Esophagus muscularis mucosa (tissue), 3 donors: ENCODE data around the gene EDC4.

ENCODE experiments used
- POLR2A ChIP-seq: fragments of 450-650 bp; IDR thresholded peaks from one replicate; pipeline ENCODE4 v1.6.1; 2017; ENCODE audit warnings: antibody characterized with exemption, moderate library complexity, mild to moderate bottlenecking, low read depth
- POLR2AphosphoS5 ChIP-seq, 2 donors: sonication (generic); formaldehyde crosslinking; IDR thresholded peaks; one replicate each; pipeline ENCODE4 v1.6.1; 2017; ENCODE audit warnings: antibody characterized with exemption in 2 of 2
- TF ChIP-seq, protein P1 (sequence below), 3 experiments: fragments of 200-600 bp in 2 of 3; fragments of 450-650 bp in 1 of 3; sonication (generic) in 2 of 3; IDR thresholded peaks; one replicate each; pipeline ENCODE4 v1.5.1; 2017 to 2019; ENCODE audit warnings: antibody characterized with exemption in 3 of 3, mild to moderate bottlenecking in 2 of 3, moderate library complexity in 1 of 3

DNA sequence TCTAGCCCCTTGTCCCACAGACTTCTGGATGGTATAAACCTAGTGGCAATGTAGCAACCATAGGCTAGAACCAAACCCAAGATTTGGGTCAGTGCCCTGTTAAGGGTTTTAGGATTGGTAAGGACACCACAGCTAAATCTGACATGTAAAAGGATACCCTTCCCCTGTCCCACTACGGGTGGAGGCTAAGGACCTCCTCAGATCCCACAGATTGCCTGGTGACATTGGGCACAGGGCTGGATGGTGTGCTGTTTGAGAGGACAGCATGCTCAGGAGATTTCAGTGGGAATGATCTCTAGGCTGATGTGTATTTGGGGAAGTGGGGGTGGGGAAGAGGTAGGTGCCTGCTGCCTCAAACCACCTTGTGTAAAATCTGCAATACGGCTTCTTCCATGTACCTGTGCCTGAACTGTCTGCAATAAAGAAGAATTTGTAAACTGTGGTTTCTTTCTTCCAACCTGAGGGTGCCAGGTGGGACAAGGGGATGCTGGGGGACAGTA is 671 bp upstream of the EDC4 start:
- TF ChIP-seq, protein P1, sequence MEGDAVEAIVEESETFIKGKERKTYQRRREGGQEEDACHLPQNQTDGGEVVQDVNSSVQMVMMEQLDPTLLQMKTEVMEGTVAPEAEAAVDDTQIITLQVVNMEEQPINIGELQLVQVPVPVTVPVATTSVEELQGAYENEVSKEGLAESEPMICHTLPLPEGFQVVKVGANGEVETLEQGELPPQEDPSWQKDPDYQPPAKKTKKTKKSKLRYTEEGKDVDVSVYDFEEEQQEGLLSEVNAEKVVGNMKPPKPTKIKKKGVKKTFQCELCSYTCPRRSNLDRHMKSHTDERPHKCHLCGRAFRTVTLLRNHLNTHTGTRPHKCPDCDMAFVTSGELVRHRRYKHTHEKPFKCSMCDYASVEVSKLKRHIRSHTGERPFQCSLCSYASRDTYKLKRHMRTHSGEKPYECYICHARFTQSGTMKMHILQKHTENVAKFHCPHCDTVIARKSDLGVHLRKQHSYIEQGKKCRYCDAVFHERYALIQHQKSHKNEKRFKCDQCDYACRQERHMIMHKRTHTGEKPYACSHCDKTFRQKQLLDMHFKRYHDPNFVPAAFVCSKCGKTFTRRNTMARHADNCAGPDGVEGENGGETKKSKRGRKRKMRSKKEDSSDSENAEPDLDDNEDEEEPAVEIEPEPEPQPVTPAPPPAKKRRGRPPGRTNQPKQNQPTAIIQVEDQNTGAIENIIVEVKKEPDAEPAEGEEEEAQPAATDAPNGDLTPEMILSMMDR (IDR thresholded peaks at IDR 0.05): no peak
- TF ChIP-seq POLR2AphosphoS5 (IDR thresholded peaks at IDR 0.05): no peak
- TF ChIP-seq POLR2A: no peak
